Neural progenitor cell (in vitro differentiated cells): ENCODE results near the gene PRKCA. TPM values are rescaled to one million over a fixed set of nuclear protein-coding genes. Genes with fewer than 3 reads are reported as not detected.
"Not testable (repeated sequence)": the region's sequence is repeated elsewhere in the genome, so short reads cannot be mapped to it uniquely, and the experiment has no call there.

ENCODE experiments used
- DNase-seq: peaks from one replicate; pipeline ENCODE4 v3.0.0-alpha.2; 2016; ENCODE audit warnings: low spot score
- H2AFZ ChIP-seq: fragments of 200-600 bp; sonication (generic); replicated peaks from 2 replicates; pipeline ENCODE4 v1.6.1; 2016; ENCODE audit warnings: antibody characterized with exemption
- H3F3A ChIP-seq: fragments of 200-600 bp; sonication (generic); 2 replicates; pipeline ENCODE4 v1.6.1; 2016; ENCODE audit warnings: antibody characterized with exemption, low read depth
- H3K27ac ChIP-seq: fragments of 200-600 bp; sonication (generic); 2 replicates; pipeline ENCODE4 v1.5.1; 2016; ENCODE audit warnings: mild to moderate bottlenecking
- H3K27me3 ChIP-seq: fragments of 200-600 bp; sonication (generic); 2 replicates; pipeline ENCODE4 v1.6.1; 2016; ENCODE audit warnings: mild to moderate bottlenecking, moderate library complexity
- H3K36me3 ChIP-seq: fragments of 200-600 bp; sonication (generic); 2 replicates; pipeline ENCODE4 v1.5.1; 2016
- H3K4me1 ChIP-seq: fragments of 200-600 bp; sonication (generic); 2 replicates; pipeline ENCODE4 v1.6.1; 2016; ENCODE audit warnings: mixed run types
- H3K4me2 ChIP-seq: fragments of 200-600 bp; sonication (generic); 2 replicates; pipeline ENCODE4 v1.6.1; 2016
- H3K4me3 ChIP-seq: fragments of 200-600 bp; sonication (generic); 2 replicates; pipeline ENCODE4 v1.5.1; 2016
- H3K79me2 ChIP-seq: fragments of 200-600 bp; sonication (generic); 2 replicates; pipeline ENCODE4 v1.6.1; 2016; ENCODE audit warnings: low read depth
- H3K9ac ChIP-seq: fragments of 200-600 bp; sonication (generic); 2 replicates; pipeline ENCODE4 v1.6.1; 2016
- H3K9me3 ChIP-seq: fragments of 200-600 bp; sonication (generic); 2 replicates; pipeline ENCODE4 v1.5.1; 2016; ENCODE audit warnings: low read depth
- H4K20me1 ChIP-seq: fragments of 200-600 bp; sonication (generic); 2 replicates; pipeline ENCODE4 v1.6.1; 2016; ENCODE audit warnings: low read depth
- H3K27ac Mint-ChIP-seq: 3 replicates; pipeline ENCODE4 v1.8.0; 2021; ENCODE audit warnings: mixed read lengths
- H3K27me3 Mint-ChIP-seq: 2 replicates; pipeline ENCODE4 v1.8.0; 2022; ENCODE audit warnings: low read depth, mild to moderate bottlenecking, inconsistent platforms, moderate library complexity, mixed read lengths; ENCODE audit not compliant: insufficient read depth
- H3K36me3 Mint-ChIP-seq: 3 replicates; pipeline ENCODE4 v1.8.0; 2021; ENCODE audit warnings: mixed read lengths
- H3K4me1 Mint-ChIP-seq: 3 replicates; pipeline ENCODE4 v1.8.0; 2021; ENCODE audit warnings: mixed read lengths
- H3K4me3 Mint-ChIP-seq: 3 replicates; pipeline ENCODE4 v1.8.0; 2021; ENCODE audit warnings: mild to moderate bottlenecking, moderate library complexity, mixed read lengths
- H3K9me3 Mint-ChIP-seq: 3 replicates; pipeline ENCODE4 v1.8.0; 2020; ENCODE audit warnings: mixed read lengths
- EZH2 ChIP-seq: fragments of 200-600 bp; sonication (generic); IDR thresholded peaks from 2 replicates; pipeline ENCODE4 v1.6.1; 2017; ENCODE audit warnings: antibody characterized with exemption, mild to moderate bottlenecking, moderate library complexity
- EZH2phosphoT487 ChIP-seq: fragments of 200-600 bp; sonication (generic); IDR thresholded peaks from 2 replicates; pipeline ENCODE4 v1.6.1; 2017; ENCODE audit warnings: antibody characterized with exemption
- total RNA-seq: library from RNA; depleted of rRNA; stranded (reverse); fragments of >200 nt; gene quantifications from 2 replicates; pipeline ENCODE4 v1.2.3, GENCODE V29; 2015; ENCODE audit warnings: low replicate concordance
- TF ChIP-seq, protein P1 (sequence below): fragments of 200-600 bp; sonication (generic); IDR thresholded peaks from 2 replicates; pipeline ENCODE4 v1.5.1; 2017; ENCODE audit warnings: antibody characterized with exemption, mild to moderate bottlenecking

PRKCA gene
- total RNA-seq, 1 donor from 2014 or later: 2.1 TPM

DNA sequence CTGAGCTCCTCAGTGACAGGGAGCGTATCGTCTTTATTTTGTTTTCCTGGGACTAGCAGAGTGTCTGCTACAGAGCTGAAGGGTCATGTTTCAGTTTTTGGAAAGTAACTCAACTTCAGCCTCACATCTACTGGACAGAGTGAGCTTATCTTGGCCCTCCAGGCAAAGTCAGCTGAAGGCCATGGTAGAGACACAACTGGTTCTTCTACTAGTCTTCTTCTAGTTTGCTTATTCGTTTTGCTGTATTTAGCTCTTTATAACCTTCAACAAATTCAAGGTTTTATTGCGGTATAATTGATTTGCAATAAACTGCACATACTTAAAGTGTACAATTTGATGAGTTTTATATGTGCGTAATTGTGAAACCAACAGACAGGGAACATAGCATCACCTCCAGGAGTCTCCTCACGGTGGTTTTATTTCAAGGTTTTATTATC is 6.1 kb upstream of the PRKCA start:
- TF ChIP-seq EZH2: no peak
- no peak for TF ChIP-seq EZH2phosphoT487
- TF ChIP-seq, protein P1, sequence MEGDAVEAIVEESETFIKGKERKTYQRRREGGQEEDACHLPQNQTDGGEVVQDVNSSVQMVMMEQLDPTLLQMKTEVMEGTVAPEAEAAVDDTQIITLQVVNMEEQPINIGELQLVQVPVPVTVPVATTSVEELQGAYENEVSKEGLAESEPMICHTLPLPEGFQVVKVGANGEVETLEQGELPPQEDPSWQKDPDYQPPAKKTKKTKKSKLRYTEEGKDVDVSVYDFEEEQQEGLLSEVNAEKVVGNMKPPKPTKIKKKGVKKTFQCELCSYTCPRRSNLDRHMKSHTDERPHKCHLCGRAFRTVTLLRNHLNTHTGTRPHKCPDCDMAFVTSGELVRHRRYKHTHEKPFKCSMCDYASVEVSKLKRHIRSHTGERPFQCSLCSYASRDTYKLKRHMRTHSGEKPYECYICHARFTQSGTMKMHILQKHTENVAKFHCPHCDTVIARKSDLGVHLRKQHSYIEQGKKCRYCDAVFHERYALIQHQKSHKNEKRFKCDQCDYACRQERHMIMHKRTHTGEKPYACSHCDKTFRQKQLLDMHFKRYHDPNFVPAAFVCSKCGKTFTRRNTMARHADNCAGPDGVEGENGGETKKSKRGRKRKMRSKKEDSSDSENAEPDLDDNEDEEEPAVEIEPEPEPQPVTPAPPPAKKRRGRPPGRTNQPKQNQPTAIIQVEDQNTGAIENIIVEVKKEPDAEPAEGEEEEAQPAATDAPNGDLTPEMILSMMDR: no peak
- Mint-ChIP-seq H3K4me3 (no peak overlapping the region), H3K36me3 (no peaks in the 10 kb centered on the region), H3K27ac (no peak overlapping the region), H3K4me1 (peaks cover 2% of the 10 kb centered on the region), H3K27me3 (peaks cover 12% of the 10 kb centered on the region), H3K9me3 (no peaks in the 10 kb centered on the region)
- no peak overlapping the region for H3K9ac ChIP-seq
- no peak overlapping the region for H3K27ac ChIP-seq
- H3K27me3 ChIP-seq: peaks cover 30% of the 10 kb centered on the region
- H3K4me2 ChIP-seq: no peak overlapping the region
- H2AFZ ChIP-seq: no peak overlapping the region
- no peaks in the 10 kb centered on the region for H3K79me2 ChIP-seq
- no peaks in the 10 kb centered on the region for H4K20me1 ChIP-seq
- H3K4me1 ChIP-seq: peaks cover 3% of the 10 kb centered on the region
- no peaks in the 10 kb centered on the region for H3K9me3 ChIP-seq
- no peaks in the 10 kb centered on the region for H3K36me3 ChIP-seq
- H3F3A ChIP-seq: peaks cover 5% of the 10 kb centered on the region
- DNase-seq: no peak
- H3K4me3 ChIP-seq: no peak overlapping the region

DNA sequence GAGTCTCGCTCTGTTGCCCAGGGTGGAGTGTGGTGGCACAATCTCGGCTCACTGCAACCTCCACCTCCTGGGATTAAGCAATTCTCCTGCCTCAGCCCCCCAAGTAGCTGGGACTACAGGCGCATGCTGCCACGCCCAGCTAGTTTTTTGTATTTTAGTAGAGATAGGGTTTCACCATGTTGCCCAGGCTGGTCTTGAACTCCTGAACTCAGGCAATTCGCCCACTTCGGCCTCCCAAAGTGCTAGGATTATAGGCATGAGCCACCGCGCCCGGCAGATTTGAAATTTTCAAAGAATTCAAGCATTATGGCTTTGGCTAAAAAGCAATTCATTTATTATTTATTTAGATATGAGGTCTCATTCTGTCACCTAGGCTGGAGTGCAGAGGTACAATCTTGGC is 5.0 kb upstream of the PRKCA start:
- not testable (repeated sequence) for H3K27ac ChIP-seq, H2AFZ ChIP-seq, H3K9me3 ChIP-seq, H3K4me3 Mint-ChIP-seq, H3K79me2 ChIP-seq, H3K9ac ChIP-seq, H3K27ac Mint-ChIP-seq, H3K4me3 ChIP-seq, H3K36me3 Mint-ChIP-seq, H3F3A ChIP-seq, H3K4me1 ChIP-seq, H3K4me1 Mint-ChIP-seq, DNase-seq, H3K9me3 Mint-ChIP-seq, H3K4me2 ChIP-seq, H4K20me1 ChIP-seq, H3K36me3 ChIP-seq
- H3K27me3 ChIP-seq: peaks cover 38% of the 10 kb centered on the region
- H3K27me3 Mint-ChIP-seq: peaks cover 14% of the 10 kb centered on the region

DNA sequence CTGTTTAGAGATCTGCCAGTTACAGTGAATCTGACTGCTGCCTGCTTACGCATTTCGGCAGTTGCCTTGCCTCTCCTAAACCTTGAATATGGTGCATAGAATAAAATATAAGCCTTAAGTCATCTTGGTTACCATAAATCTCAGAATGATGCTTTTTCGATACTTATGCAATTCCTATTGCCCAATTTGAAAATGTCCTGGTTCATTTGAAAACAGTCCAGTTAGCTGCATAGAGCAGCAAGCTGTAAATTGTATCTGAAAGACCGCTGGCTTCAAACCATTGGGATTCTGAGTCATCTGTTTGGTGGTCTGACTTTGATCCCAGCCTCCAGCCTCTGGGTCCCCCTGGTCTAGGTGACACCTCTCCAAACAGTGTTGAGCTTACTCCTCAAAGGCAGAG is 2.7 kb upstream of the PRKCA start:
- Histone ChIP-seq H3K4me3 (no peak overlapping the region), H3K79me2 (no peaks in the 10 kb centered on the region), H3K9ac (no peak overlapping the region), H3K9me3 (no peaks in the 10 kb centered on the region), H3K27me3 (peaks cover 57% of the 10 kb centered on the region), H3K36me3 (no peaks in the 10 kb centered on the region), H3K4me2 (no peak overlapping the region), H3F3A (peaks cover 24% of the 10 kb centered on the region), H3K4me1 (peaks cover 19% of the 10 kb centered on the region), H2AFZ (no peak overlapping the region), H3K27ac (no peak overlapping the region), H4K20me1 (peaks cover 11% of the 10 kb centered on the region)
- Mint-ChIP-seq H3K4me1 (peaks cover 18% of the 10 kb centered on the region), H3K27me3 (peaks cover 17% of the 10 kb centered on the region), H3K4me3 (no peak overlapping the region), H3K9me3 (peaks cover 3% of the 10 kb centered on the region), H3K27ac (no peak overlapping the region), H3K36me3 (no peaks in the 10 kb centered on the region)
- no peak for TF ChIP-seq EZH2
- TF ChIP-seq EZH2phosphoT487: no peak
- TF ChIP-seq, protein P1: no peak
- no peak for DNase-seq

DNA sequence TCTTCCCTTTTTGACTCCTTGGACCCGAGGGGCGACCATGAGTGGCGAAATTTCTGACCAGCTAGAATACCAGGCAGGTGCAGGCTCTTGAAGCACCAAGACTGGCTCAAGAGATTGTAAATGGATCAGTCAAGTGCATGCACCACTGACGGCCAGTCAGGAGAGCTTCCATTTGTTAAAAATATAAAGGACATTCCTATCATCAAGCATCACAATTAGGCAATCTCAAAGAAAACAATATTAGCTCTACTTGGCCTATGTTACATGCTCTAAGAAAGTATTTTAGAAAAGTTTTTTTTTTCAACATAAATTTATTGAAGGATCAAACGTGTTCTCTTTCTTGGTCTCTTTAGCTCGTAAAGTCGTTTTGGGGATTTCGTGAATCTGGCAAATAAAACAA is 1.5 kb upstream of the PRKCA start:
- no peaks in the 10 kb centered on the region for H3K9me3 ChIP-seq
- Mint-ChIP-seq H3K27me3 (peaks cover 17% of the 10 kb centered on the region), H3K36me3 (no peaks in the 10 kb centered on the region), H3K9me3 (peaks cover 3% of the 10 kb centered on the region), H3K4me1 (peaks cover 30% of the 10 kb centered on the region), H3K4me3 (peak overlapping the region; percentile 94), H3K27ac (no peak overlapping the region)
- H3K4me3 ChIP-seq: no peak overlapping the region
- H3K9ac ChIP-seq: no peak overlapping the region
- no peak overlapping the region for H2AFZ ChIP-seq
- H4K20me1 ChIP-seq: peaks cover 17% of the 10 kb centered on the region
- H3K27me3 ChIP-seq: peaks cover 70% of the 10 kb centered on the region
- H3K36me3 ChIP-seq: no peaks in the 10 kb centered on the region
- H3K79me2 ChIP-seq: no peaks in the 10 kb centered on the region
- TF ChIP-seq EZH2phosphoT487 (no peak), EZH2 (no peak)
- TF ChIP-seq, protein P1: no peak
- H3K4me2 ChIP-seq: peak overlapping the region; percentile 98
- peaks cover 34% of the 10 kb centered on the region for H3F3A ChIP-seq
- no peak for DNase-seq
- no peak overlapping the region for H3K27ac ChIP-seq
- H3K4me1 ChIP-seq: peaks cover 27% of the 10 kb centered on the region
